ENCODE measurements around the gene PLEKHG7.

DNA sequence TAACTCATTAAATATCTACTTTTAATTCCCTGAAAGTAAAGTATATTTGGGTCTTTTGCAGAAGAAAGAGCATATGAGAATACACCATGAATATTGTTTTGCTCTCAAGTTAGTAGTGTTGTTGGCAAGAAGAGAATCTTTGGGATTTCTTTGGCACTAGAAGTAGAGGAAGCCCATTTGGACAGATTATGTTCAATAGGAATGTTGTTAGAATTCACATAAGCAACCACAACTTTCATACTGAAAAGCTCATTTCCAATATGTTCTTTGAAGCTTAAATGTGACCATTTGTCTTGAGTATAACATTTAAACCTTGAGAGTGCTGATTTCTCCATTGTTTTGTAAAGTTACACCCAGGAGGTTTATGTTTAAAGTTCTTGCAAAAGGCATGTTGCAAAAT, 37.6 kb downstream of the PLEKHG7 start:
- TF ChIP-seq, protein P1, sequence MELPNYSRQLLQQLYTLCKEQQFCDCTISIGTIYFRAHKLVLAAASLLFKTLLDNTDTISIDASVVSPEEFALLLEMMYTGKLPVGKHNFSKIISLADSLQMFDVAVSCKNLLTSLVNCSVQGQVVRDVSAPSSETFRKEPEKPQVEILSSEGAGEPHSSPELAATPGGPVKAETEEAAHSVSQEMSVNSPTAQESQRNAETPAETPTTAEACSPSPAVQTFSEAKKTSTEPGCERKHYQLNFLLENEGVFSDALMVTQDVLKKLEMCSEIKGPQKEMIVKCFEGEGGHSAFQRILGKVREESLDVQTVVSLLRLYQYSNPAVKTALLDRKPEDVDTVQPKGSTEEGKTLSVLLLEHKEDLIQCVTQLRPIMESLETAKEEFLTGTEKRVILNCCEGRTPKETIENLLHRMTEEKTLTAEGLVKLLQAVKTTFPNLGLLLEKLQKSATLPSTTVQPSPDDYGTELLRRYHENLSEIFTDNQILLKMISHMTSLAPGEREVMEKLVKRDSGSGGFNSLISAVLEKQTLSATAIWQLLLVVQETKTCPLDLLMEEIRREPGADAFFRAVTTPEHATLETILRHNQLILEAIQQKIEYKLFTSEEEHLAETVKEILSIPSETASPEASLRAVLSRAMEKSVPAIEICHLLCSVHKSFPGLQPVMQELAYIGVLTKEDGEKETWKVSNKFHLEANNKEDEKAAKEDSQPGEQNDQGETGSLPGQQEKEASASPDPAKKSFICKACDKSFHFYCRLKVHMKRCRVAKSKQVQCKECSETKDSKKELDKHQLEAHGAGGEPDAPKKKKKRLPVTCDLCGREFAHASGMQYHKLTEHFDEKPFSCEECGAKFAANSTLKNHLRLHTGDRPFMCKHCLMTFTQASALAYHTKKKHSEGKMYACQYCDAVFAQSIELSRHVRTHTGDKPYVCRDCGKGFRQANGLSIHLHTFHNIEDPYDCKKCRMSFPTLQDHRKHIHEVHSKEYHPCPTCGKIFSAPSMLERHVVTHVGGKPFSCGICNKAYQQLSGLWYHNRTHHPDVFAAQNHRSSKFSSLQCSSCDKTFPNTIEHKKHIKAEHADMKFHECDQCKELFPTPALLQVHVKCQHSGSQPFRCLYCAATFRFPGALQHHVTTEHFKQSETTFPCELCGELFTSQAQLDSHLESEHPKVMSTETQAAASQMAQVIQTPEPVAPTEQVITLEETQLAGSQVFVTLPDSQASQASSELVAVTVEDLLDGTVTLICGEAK (IDR thresholded peaks at IDR 0.05) = no peak
- TF ChIP-seq, protein P1 (CRISPR knock-in tag; IDR thresholded peaks at IDR 0.05) = no peak
- TF ChIP-seq CHD2 (IDR thresholded peaks at IDR 0.05; ENCODE audit: low read depth, low read length) = no peak
- TF ChIP-seq, protein P2, sequence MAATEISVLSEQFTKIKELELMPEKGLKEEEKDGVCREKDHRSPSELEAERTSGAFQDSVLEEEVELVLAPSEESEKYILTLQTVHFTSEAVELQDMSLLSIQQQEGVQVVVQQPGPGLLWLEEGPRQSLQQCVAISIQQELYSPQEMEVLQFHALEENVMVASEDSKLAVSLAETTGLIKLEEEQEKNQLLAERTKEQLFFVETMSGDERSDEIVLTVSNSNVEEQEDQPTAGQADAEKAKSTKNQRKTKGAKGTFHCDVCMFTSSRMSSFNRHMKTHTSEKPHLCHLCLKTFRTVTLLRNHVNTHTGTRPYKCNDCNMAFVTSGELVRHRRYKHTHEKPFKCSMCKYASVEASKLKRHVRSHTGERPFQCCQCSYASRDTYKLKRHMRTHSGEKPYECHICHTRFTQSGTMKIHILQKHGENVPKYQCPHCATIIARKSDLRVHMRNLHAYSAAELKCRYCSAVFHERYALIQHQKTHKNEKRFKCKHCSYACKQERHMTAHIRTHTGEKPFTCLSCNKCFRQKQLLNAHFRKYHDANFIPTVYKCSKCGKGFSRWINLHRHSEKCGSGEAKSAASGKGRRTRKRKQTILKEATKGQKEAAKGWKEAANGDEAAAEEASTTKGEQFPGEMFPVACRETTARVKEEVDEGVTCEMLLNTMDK (IDR thresholded peaks at IDR 0.05; ENCODE audit: borderline replicate concordance, insufficient read depth, low read depth, low read length, poor library complexity, severe bottlenecking) = no peak
- TF ChIP-seq ZC3H11A (IDR thresholded peaks at IDR 0.05; ENCODE audit: low read depth, low read length) = no peak
- TF ChIP-seq, protein P3, sequence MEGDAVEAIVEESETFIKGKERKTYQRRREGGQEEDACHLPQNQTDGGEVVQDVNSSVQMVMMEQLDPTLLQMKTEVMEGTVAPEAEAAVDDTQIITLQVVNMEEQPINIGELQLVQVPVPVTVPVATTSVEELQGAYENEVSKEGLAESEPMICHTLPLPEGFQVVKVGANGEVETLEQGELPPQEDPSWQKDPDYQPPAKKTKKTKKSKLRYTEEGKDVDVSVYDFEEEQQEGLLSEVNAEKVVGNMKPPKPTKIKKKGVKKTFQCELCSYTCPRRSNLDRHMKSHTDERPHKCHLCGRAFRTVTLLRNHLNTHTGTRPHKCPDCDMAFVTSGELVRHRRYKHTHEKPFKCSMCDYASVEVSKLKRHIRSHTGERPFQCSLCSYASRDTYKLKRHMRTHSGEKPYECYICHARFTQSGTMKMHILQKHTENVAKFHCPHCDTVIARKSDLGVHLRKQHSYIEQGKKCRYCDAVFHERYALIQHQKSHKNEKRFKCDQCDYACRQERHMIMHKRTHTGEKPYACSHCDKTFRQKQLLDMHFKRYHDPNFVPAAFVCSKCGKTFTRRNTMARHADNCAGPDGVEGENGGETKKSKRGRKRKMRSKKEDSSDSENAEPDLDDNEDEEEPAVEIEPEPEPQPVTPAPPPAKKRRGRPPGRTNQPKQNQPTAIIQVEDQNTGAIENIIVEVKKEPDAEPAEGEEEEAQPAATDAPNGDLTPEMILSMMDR (IDR thresholded peaks at IDR 0.05 in 2 of 3, conservative IDR thresholded peaks at IDR 0.05 in 1 of 3; ENCODE audit: insufficient read depth in 2 of 3, low read depth in 1 of 3, low read length in 3 of 3) = no peak
- TF ChIP-seq, protein P4, sequence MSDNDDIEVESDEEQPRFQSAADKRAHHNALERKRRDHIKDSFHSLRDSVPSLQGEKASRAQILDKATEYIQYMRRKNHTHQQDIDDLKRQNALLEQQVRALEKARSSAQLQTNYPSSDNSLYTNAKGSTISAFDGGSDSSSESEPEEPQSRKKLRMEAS (CRISPR knock-in tag; IDR thresholded peaks at IDR 0.05) = no peak
